Measurements from ENCODE around the gene IL27RA. TPM values are rescaled to one million over a fixed set of nuclear protein-coding genes. Genes with fewer than 3 reads are reported as not detected.

Gene IL27RA
- total RNA-seq, 1 donor from 2014 or later = 81.6 TPM

DNA sequence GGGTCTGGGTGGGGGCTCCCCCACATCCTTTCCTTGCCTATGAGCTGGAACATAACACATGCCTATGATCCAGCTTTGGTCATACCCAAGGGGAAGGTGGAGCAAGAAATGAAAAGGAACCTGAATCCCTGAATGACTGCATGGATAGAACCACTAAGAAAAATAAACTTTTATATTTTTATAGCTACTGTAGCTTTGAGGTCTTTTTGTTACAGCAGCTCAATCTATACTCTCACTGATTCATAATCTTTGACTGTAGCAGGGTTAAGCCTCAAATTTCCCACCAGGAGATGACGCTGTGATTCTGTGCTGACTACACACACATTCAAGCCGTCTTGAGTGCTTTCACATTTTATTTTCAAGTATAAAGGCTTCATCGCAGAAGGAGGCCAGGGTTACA, 21.5 kb downstream of the IL27RA start:
- DNase-seq = no peak
- intact Hi-C loops (cut with micrococcal nuclease) = no loop called here

DNA sequence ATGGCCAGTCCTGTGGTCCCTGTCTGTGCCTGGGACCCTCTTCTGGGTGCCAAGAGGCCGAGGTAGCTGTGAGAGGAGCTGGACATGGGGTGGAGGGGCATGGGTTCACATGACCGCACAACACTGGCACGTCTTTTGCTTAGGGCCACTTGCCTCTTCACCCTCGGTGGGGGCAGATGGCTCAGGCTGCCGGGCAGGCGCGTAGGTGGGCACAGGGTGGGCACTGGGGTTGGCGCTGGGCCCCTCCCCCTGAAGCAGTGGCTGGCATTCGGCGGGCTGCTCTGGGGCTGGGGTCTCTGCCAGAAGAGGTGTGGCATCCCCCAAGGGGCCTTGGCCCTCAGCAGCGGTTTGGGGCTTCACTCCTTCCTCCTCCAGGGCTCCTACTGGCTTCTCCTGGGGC, 21.9 kb downstream of the IL27RA start:
- Mint-ChIP-seq H3K36me3 (ENCODE audit: low read depth) (peaks cover 44% of the 10 kb centered on the region), H3K4me1 (peaks cover 17% of the 10 kb centered on the region), H3K27ac (no peak overlapping the region), H3K9me3 (no peaks in the 10 kb centered on the region), H3K4me3 (no peak overlapping the region), H3K27me3 (peaks cover 19% of the 10 kb centered on the region)
- intact Hi-C loops (cut with micrococcal nuclease) = no loop called here
- DNase-seq = no peak

More for the DNA sequence above, 21.5 kb downstream of the IL27RA start:
- Mint-ChIP-seq H3K36me3 (ENCODE audit: low read depth) (peaks cover 48% of the 10 kb centered on the region), H3K4me1 (peaks cover 12% of the 10 kb centered on the region), H3K9me3 (no peaks in the 10 kb centered on the region), H3K4me3 (no peak overlapping the region), H3K27me3 (peaks cover 15% of the 10 kb centered on the region), H3K27ac (peak overlapping the region; percentile 29)

DNA sequence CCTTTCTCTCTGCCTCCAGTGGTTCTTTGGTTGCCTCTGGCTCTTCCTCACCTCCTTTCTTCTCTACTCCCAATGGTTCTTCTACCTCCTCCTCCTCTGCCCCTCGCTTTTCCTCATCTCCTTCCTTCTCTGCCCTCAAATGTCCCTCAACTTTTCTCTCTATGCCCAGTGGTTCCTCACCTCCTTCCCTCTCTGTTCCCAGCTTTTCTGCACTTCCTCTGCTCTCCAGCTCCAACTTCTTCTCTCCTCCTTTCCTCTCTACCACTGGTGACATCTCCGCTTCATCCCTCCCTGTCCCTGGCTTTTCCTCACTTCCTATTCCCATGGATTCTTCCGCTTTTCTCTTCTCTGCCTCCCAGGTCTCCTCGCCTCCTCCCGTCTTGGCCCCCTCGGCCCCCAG, 22.5 kb downstream of the IL27RA start:
- Mint-ChIP-seq H3K9me3 (no peaks in the 10 kb centered on the region), H3K36me3 (ENCODE audit: low read depth) (peaks cover 39% of the 10 kb centered on the region), H3K27ac (no peak overlapping the region), H3K4me3 (no peak overlapping the region), H3K4me1 (peaks cover 21% of the 10 kb centered on the region), H3K27me3 (peaks cover 25% of the 10 kb centered on the region)
- intact Hi-C loops (cut with micrococcal nuclease) = no loop called here
- no peak for DNase-seq

DNA sequence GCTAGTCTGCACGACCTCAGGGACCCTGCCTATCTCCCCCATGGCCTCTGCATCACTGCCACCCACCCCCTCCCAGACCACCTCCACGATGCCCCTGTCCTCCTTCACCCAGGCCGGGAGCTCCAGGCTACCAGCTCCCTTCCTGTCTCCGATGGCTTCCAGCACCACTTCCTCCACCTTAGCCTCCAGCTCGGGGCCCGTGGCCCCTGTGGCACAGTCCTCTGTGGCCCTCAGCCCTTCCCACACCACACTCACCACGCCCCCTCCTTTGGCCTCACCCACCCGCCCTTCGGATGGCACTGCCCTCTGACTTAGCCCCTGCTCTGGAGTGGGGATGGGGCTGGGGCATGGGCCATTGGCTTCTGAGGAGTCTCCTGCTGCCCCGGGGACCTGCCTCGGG, 23.2 kb downstream of the IL27RA start:
- Mint-ChIP-seq H3K9me3 (no peaks in the 10 kb centered on the region), H3K27ac (no peak overlapping the region), H3K27me3 (peaks cover 28% of the 10 kb centered on the region), H3K4me3 (no peak overlapping the region), H3K4me1 (peaks cover 23% of the 10 kb centered on the region), H3K36me3 (ENCODE audit: low read depth) (peaks cover 36% of the 10 kb centered on the region)
- intact Hi-C loops (cut with micrococcal nuclease) = loop anchor here (5.0 kb wide), 1 partner anchor 172 kb away; no protein-coding TSS in a partner anchor
- DNase-seq = no peak

DNA sequence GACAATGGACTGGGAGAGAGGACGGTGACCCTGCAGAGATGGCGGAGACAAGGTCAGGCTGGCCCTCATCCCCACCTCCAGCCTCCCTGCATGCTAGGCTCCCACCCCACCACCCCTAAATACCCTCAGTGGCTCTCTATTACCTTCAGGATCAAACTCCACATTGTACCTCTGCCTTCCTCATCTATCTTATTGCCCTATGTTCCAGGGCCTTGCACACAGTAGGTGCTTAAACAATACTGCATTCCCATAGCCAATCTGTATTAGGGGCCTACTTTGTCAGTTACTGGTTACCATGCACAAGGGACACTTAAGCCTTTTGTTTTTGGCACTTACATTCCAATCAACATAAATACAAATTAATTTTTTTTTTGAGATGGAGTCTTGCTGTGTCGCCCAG, 23.8 kb downstream of the IL27RA start:
- H3K27ac Mint-ChIP-seq = no peak overlapping the region
- peaks cover 33% of the 10 kb centered on the region for H3K27me3 Mint-ChIP-seq
- intact Hi-C loops (cut with micrococcal nuclease) = loop anchor here (5.0 kb wide), 1 partner anchor 173 kb away; no protein-coding TSS in a partner anchor
- H3K9me3 Mint-ChIP-seq = no peaks in the 10 kb centered on the region
- H3K4me3 Mint-ChIP-seq = no peak overlapping the region
- H3K36me3 Mint-ChIP-seq (ENCODE audit: low read depth) = peaks cover 31% of the 10 kb centered on the region
- H3K4me1 Mint-ChIP-seq = peaks cover 27% of the 10 kb centered on the region
- no peak for DNase-seq

- no peaks in the 10 kb centered on the region for H3K9me3 Mint-ChIP-seq
- peaks cover 36% of the 10 kb centered on the region for H3K27me3 Mint-ChIP-seq
- H3K27ac Mint-ChIP-seq = no peak overlapping the region
- intact Hi-C loops (cut with micrococcal nuclease) = loop anchor here (5.0 kb wide), 1 partner anchor 174 kb away; no protein-coding TSS in a partner anchor
- peaks cover 24% of the 10 kb centered on the region for H3K36me3 Mint-ChIP-seq (ENCODE audit: low read depth)
- H3K4me3 Mint-ChIP-seq = no peak overlapping the region
- no peak for DNase-seq
- H3K4me1 Mint-ChIP-seq = peaks cover 27% of the 10 kb centered on the region
These were observed 24.6 kb downstream of the IL27RA start for GRCh38 chr19:14056069-14056666.

- Mint-ChIP-seq H3K36me3 (ENCODE audit: low read depth) (peaks cover 20% of the 10 kb centered on the region), H3K9me3 (no peaks in the 10 kb centered on the region), H3K27me3 (peaks cover 40% of the 10 kb centered on the region), H3K4me3 (peak overlapping the region; percentile 61), H3K4me1 (peaks cover 27% of the 10 kb centered on the region), H3K27ac (no peak overlapping the region)
- intact Hi-C loops (cut with micrococcal nuclease) = loop anchor here (5.0 kb wide), 1 partner anchor 175 kb away; no protein-coding TSS in a partner anchor
- DNase-seq = no peak
These were observed 25.3 kb downstream of the IL27RA start for GRCh38 chr19:14056741-14057356.

GRCh38 chr19:14058182-14059092, 26.9 kb downstream of the IL27RA start:
- Mint-ChIP-seq H3K4me3 (peak overlapping the region; percentile 80), H3K27ac (no peak overlapping the region), H3K4me1 (peaks cover 27% of the 10 kb centered on the region), H3K9me3 (no peaks in the 10 kb centered on the region), H3K36me3 (ENCODE audit: low read depth) (peaks cover 6% of the 10 kb centered on the region), H3K27me3 (peaks cover 40% of the 10 kb centered on the region)
- intact Hi-C loops (cut with micrococcal nuclease) = loop anchor here (5.0 kb wide), 1 partner anchor 176 kb away; no protein-coding TSS in a partner anchor
- DNase-seq = no peak

- H3K36me3 Mint-ChIP-seq (ENCODE audit: low read depth) = peaks cover 2% of the 10 kb centered on the region
- peaks cover 27% of the 10 kb centered on the region for H3K4me1 Mint-ChIP-seq
- H3K27ac Mint-ChIP-seq = no peak overlapping the region
- DNase-seq = peak; percentile 87
- H3K27me3 Mint-ChIP-seq = peaks cover 40% of the 10 kb centered on the region
- intact Hi-C loops (cut with micrococcal nuclease) = loop anchor here (5.0 kb wide), 1 partner anchor 177 kb away; no protein-coding TSS in a partner anchor
- peak overlapping the region; percentile 80 for H3K4me3 Mint-ChIP-seq
- no peaks in the 10 kb centered on the region for H3K9me3 Mint-ChIP-seq
These were observed 27.5 kb downstream of the IL27RA start for GRCh38 chr19:14059093-14059480.

DNA sequence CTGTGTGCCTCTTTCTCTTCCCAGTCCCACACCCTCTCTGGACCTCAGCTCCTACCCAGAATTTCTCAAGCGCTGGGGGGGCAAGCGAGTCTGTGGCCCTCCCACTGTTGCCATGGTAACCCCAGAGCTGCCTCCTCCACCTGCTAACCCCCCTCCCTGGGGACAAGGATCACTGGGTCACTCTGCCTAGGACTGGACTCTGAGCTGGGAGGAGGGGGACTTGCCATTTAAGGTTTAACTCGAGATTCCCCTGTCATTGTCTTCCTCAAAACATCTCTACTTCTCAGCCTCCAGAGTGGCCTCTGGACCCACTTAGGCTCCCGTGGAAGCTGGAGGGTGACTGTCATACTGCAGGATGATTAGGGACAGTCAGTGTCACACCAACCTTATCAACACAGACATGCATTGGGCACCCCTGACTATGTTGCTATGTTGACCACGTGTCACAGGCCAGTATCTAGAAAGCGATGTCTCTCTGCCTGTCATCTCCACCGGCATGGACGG, 28.1 kb downstream of the IL27RA start:
- H3K27me3 Mint-ChIP-seq = peaks cover 40% of the 10 kb centered on the region
- no peak overlapping the region for H3K4me3 Mint-ChIP-seq
- DNase-seq = no peak
- H3K9me3 Mint-ChIP-seq = no peaks in the 10 kb centered on the region
- H3K27ac Mint-ChIP-seq = peak overlapping the region; percentile 34
- intact Hi-C loops (cut with micrococcal nuclease) = loop anchor here (5.0 kb wide), 1 partner anchor 177 kb away; no protein-coding TSS in a partner anchor
- H3K4me1 Mint-ChIP-seq = peaks cover 24% of the 10 kb centered on the region
- H3K36me3 Mint-ChIP-seq (ENCODE audit: low read depth) = no peaks in the 10 kb centered on the region

- Mint-ChIP-seq H3K27me3 (peaks cover 42% of the 10 kb centered on the region), H3K4me3 (no peak overlapping the region), H3K4me1 (peaks cover 26% of the 10 kb centered on the region), H3K27ac (no peak overlapping the region), H3K9me3 (no peaks in the 10 kb centered on the region), H3K36me3 (ENCODE audit: low read depth) (no peaks in the 10 kb centered on the region)
- intact Hi-C loops (cut with micrococcal nuclease) = no loop called here
- DNase-seq = no peak
These were observed 29.7 kb downstream of the IL27RA start for GRCh38 chr19:14061081-14061749.

- no peak within 1 kb of the TSS for H3K27ac Mint-ChIP-seq
- no peaks in the 10 kb centered on the region for H3K9me3 Mint-ChIP-seq
- H3K4me1 Mint-ChIP-seq = peaks cover 22% of the 10 kb centered on the region
- intact Hi-C loops (cut with micrococcal nuclease) = no loop called here
- no peak for DNase-seq
- no peaks in the 10 kb centered on the region for H3K36me3 Mint-ChIP-seq (ENCODE audit: low read depth)
- no peak within 1 kb of the TSS for H3K4me3 Mint-ChIP-seq
- H3K27me3 Mint-ChIP-seq = peaks cover 39% of the 10 kb centered on the region
These were observed 30.4 kb downstream of the IL27RA start, which contains the start of gene PALM3 for GRCh38 chr19:14061751-14062557. Gene PALM3, minus strand, starts transcription at chr19:14062076. Its CDS starts 96 bp downstream, at chr19:14061980.

Measured in activated CD4-positive, alpha-beta T cell treated with anti-CD3 and anti-CD28 coated beads, Interleukin-2, amount 10 ng/mL, durations not matched to agents 24 days and 14 days (primary cell).